ENCODE results near the gene LRRC7. TPM values are rescaled to one million over a fixed set of nuclear protein-coding genes. Genes with fewer than 3 reads are reported as not detected.

Gene LRRC7
- total and polyA plus RNA-seq, 2 experiments from 2014 or later, result 1.2 TPM; not detected in 1

- Histone ChIP-seq H3K79me2 (replicated peaks; ENCODE audit: insufficient read depth) (no peaks in the 10 kb centered on the region), H3K4me2 (no peak overlapping the region)
- H3K27ac Mint-ChIP-seq, result no peak overlapping the region
These were observed 279.9 kb downstream of the LRRC7 start for GRCh38 chr1:69847670-69848069.

More at GRCh38 chr1:69847670-69848069, 279.9 kb downstream of the LRRC7 start:
- Mint-ChIP-seq H3K4me3 (no peak overlapping the region), H3K27me3 (ENCODE audit: insufficient read depth, low read depth, poor library complexity) (no peaks in the 10 kb centered on the region), H3K36me3 (ENCODE audit: low read depth) (no peaks in the 10 kb centered on the region), H3K4me1 (peaks cover 3% of the 10 kb centered on the region; the same call in 1 of the 3 replicates), H3K9me3 (no peaks in the 10 kb centered on the region)
- no peaks in the 10 kb centered on the region for H4K20me1 ChIP-seq (replicated peaks; ENCODE audit: insufficient read depth)
- ATAC-seq (no peak), DNase-seq (ENCODE audit: low spot score) (no peak)
- no peaks in the 10 kb centered on the region for H3K27me3 ChIP-seq (ENCODE audit: insufficient read depth)
- H3K4me3 ChIP-seq, result no peak overlapping the region
- H3K36me3 ChIP-seq (ENCODE audit: insufficient read depth), result no peaks in the 10 kb centered on the region
- no peak overlapping the region; the same call in 1 of the 2 replicates for H2AFZ ChIP-seq
- no peak overlapping the region for H3K27ac ChIP-seq (ENCODE audit: low read depth)
- no peaks in the 10 kb centered on the region for H3F3A ChIP-seq (replicated peaks; ENCODE audit: low read depth)
- no peaks in the 10 kb centered on the region for H3K9me2 ChIP-seq (ENCODE audit: insufficient read depth)
- TF ChIP-seq EZH2phosphoT487 (IDR thresholded peaks at IDR 0.05; ENCODE audit: unreplicated experiment) (no peak), ZNF462 (CRISPR knock-in tag; IDR thresholded peaks at IDR 0.05) (no peak), NANOG (IDR thresholded peaks at IDR 0.05; ENCODE audit: borderline replicate concordance) (no peak), CREB1 (CRISPR knock-in tag; IDR thresholded peaks at IDR 0.05; ENCODE audit: low read depth) (no peak), ZNF114 (CRISPR knock-in tag; IDR thresholded peaks at IDR 0.05) (no peak), JUNB (IDR thresholded peaks at IDR 0.05; ENCODE audit: unreplicated experiment) (no peak)
- TF ChIP-seq, protein P1, sequence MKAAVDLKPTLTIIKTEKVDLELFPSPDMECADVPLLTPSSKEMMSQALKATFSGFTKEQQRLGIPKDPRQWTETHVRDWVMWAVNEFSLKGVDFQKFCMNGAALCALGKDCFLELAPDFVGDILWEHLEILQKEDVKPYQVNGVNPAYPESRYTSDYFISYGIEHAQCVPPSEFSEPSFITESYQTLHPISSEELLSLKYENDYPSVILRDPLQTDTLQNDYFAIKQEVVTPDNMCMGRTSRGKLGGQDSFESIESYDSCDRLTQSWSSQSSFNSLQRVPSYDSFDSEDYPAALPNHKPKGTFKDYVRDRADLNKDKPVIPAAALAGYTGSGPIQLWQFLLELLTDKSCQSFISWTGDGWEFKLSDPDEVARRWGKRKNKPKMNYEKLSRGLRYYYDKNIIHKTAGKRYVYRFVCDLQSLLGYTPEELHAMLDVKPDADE (IDR thresholded peaks at IDR 0.05), result no peak
- peaks cover 5% of the 10 kb centered on the region; the same call in 1 of the 2 replicates for H3K4me1 ChIP-seq (ENCODE audit: insufficient read depth)
